Measurements from ENCODE around the gene MAN1A1. TPM values are rescaled to one million over a fixed set of nuclear protein-coding genes. Genes with fewer than 3 reads are reported as not detected.
A peak's percentile ranks its signal among the peaks of the same experiment; 100 is the strongest.

Gene MAN1A1
- total RNA-seq, 1 donor from 2014 or later, result 23.4 TPM

GRCh38 chr6:119346936-119347335, 2.6 kb downstream of the MAN1A1 start:
- H3K4me3 ChIP-seq (ENCODE audit: low read depth, low read length), result peak overlapping the region; percentile 87
- DNase-seq (ENCODE audit: low read depth), result no peak
- TF ChIP-seq, protein P1, sequence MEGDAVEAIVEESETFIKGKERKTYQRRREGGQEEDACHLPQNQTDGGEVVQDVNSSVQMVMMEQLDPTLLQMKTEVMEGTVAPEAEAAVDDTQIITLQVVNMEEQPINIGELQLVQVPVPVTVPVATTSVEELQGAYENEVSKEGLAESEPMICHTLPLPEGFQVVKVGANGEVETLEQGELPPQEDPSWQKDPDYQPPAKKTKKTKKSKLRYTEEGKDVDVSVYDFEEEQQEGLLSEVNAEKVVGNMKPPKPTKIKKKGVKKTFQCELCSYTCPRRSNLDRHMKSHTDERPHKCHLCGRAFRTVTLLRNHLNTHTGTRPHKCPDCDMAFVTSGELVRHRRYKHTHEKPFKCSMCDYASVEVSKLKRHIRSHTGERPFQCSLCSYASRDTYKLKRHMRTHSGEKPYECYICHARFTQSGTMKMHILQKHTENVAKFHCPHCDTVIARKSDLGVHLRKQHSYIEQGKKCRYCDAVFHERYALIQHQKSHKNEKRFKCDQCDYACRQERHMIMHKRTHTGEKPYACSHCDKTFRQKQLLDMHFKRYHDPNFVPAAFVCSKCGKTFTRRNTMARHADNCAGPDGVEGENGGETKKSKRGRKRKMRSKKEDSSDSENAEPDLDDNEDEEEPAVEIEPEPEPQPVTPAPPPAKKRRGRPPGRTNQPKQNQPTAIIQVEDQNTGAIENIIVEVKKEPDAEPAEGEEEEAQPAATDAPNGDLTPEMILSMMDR (conservative IDR thresholded peaks at IDR 0.05; ENCODE audit: low read depth, low read length), result no peak

DNA sequence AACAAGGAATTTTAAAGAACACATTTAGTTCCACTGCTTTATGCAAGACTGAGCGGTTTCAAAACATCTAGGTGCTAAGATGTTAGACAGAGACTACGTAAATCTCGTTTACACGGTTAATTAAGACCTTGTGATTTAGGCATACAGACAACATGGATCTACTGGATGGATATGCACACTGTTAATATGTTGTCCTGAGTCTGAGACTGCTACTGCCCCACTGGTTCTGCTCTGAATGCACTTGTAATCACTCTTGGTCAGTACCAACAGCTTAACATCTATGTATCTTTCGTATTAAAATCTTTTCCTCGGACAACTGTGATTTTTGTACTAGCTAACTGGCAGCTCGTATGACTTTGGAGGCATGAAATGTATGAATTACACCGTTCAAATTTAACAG, 3.1 kb downstream of the MAN1A1 start:
- peak; percentile 33 for DNase-seq (ENCODE audit: low read depth)
- TF ChIP-seq, protein P1 (conservative IDR thresholded peaks at IDR 0.05; ENCODE audit: low read depth, low read length), result no peak
- H3K4me3 ChIP-seq (ENCODE audit: low read depth, low read length), result peak overlapping the region; percentile 87

DNA sequence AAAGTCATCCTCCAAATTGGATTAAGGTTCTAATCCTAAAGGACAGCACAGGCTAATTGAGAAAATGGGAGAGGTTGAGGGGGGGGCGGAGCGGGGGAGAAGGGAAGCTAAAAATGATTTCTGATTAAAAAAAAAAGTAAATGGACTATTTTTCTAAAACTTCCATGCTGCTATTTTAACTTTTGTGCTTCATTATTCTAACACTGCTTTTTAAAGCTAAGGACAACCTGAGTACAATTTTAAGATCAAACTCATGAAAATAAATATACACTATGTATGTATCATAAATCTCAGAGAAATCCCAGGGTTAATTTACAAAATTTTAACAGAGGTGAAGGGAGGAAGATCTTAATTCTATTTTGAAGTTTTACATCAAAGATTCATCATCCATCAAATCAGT, 4.4 kb downstream of the MAN1A1 start:
- TF ChIP-seq, protein P1 (conservative IDR thresholded peaks at IDR 0.05; ENCODE audit: low read depth, low read length), result no peak
- H3K4me3 ChIP-seq (ENCODE audit: low read depth, low read length), result no peak overlapping the region
- DNase-seq (ENCODE audit: low read depth), result no peak

- TF ChIP-seq, protein P1 (conservative IDR thresholded peaks at IDR 0.05; ENCODE audit: low read depth, low read length), result no peak
- no peak overlapping the region for H3K4me3 ChIP-seq (ENCODE audit: low read depth, low read length)
- DNase-seq (ENCODE audit: low read depth), result no peak
Measured at GRCh38 chr6:119344306-119344705, 5.3 kb downstream of the MAN1A1 start.

DNA sequence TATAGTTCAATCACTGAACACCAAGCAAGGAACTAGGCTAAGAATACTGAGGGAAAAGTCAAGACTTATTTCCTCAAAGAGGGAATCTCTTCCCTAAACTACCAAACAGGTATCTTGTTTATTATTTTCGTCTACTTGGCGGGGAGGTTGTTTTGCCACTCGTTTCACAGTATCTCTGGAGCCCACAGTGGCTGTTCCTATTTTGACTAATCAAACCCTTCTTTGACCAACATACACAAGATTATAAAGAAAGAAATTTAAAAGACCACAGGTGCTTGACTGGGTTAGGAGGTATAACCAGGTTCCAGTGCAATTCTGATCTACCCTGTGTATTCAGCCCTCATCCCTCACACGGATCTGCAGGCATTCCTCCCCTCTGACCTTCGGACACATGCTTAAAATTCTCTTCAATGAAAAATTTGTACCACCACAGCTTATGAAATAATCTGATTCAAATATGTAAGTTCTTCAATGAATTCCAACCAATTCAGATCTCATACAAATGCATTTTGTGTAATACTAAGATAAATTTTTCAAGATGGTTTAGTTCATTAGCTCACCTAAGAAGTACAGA, 5.9 kb downstream of the MAN1A1 start:
- TF ChIP-seq, protein P1 (conservative IDR thresholded peaks at IDR 0.05; ENCODE audit: low read depth, low read length), result no peak
- DNase-seq (ENCODE audit: low read depth), result no peak
- H3K4me3 ChIP-seq (ENCODE audit: low read depth, low read length), result no peak overlapping the region

- no peak for DNase-seq (ENCODE audit: low read depth)
- TF ChIP-seq, protein P1 (conservative IDR thresholded peaks at IDR 0.05; ENCODE audit: low read depth, low read length), result peak; percentile 32
- no peak overlapping the region for H3K4me3 ChIP-seq (ENCODE audit: low read depth, low read length)
Measured at GRCh38 chr6:119343167-119343566, 6.4 kb downstream of the MAN1A1 start.

DNA sequence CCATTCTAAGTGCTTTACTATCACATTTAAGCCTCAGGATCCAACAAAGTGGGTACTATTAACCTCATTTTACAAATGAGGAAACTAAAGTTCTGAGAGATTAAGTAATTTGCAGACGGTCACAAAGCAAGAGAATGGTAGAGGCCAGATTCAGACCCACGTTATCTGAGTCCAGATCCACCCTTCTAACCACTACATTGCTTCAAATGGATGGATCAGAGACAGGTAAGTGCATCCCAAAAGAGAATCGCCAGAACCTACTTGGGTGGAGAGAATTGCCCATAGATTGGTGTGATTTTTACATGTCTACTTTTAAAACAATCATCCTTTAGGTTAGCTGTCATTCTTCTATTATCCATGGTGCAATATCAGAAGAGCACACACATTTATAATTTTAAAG, 7.1 kb downstream of the MAN1A1 start:
- DNase-seq (ENCODE audit: low read depth), result no peak
- TF ChIP-seq, protein P1 (conservative IDR thresholded peaks at IDR 0.05; ENCODE audit: low read depth, low read length), result no peak

More for the DNA sequence above, 7.1 kb downstream of the MAN1A1 start:
- H3K4me3 ChIP-seq (ENCODE audit: low read depth, low read length), result no peak overlapping the region

Data from epithelial cell of proximal tubule (primary cell).